T-cell (primary cell): ENCODE results near the gene SRP9. TPM values are rescaled to one million over a fixed set of nuclear protein-coding genes. Genes with fewer than 3 reads are reported as not detected.

Experiments
- ATAC-seq, 4 experiments: fragments of 200-7000 bp in 3 of 4; fragments of 150-1000 bp in 1 of 4; cut with Tn5 transposase; replicated peaks in 1 of 4; 1 replicate in 3 of 4; 2 replicates in 1 of 4; pipeline ENCODE4 v1.10.0; 2021; ENCODE audit warnings: moderate library complexity in 3 of 4, mild to moderate bottlenecking in 2 of 4, moderate number of reproducible peaks in 1 of 4
- CTCF ChIA-PET, 2 donors: fragments of 300-600 bp; sonication (Branson Sonifier 250); formaldehyde crosslinking; loops; one replicate each; lab custom pipeline; 2022; ENCODE audit warnings: antibody characterized with exemption in 2 of 2; lab: Charles Lee
- POLR2A ChIA-PET, 2 donors: fragments of 300-600 bp; sonication (Branson Sonifier 250); formaldehyde crosslinking; loops; one replicate each; lab custom pipeline; 2022; ENCODE audit warnings: antibody characterized with exemption in 2 of 2; lab: Charles Lee
- DNase-seq, 35 experiments: peaks; one replicate each; pipeline versions ENCODE4 v3.0.0 to v3.0.0-alpha.2; 2013 to 2023
- H3K27ac ChIP-seq: one replicate; pipeline ENCODE4 v1.5.1; 2013; ENCODE audit warnings: low read length
- H3K27me3 ChIP-seq, 2 experiments: replicated peaks in 1 of 2; 1 replicate in 1 of 2; 2 replicates in 1 of 2; pipeline versions ENCODE4 v1.6.1 to v1.7.0; 2013; ENCODE audit warnings: low read length in 1 of 2, mixed read lengths in 1 of 2; ENCODE audit not compliant: control insufficient read depth in 2 of 2, insufficient read depth in 2 of 2; ENCODE audit errors: extremely low read depth in 1 of 2
- H3K36me3 ChIP-seq, 2 donors: 1 replicate in 1 of 2; 2 replicates in 1 of 2; pipeline versions ENCODE4 v1.6.1 to v1.7.0; 2013; ENCODE audit warnings: low read length in 1 of 2; ENCODE audit not compliant: control insufficient read depth in 2 of 2, insufficient read depth in 1 of 2; ENCODE audit errors: extremely low read depth in 1 of 2
- H3K4me1 ChIP-seq, 2 experiments: 1 replicate in 1 of 2; 2 replicates in 1 of 2; pipeline versions ENCODE4 v1.6.1 to v1.7.0; 2013; ENCODE audit warnings: low read length in 2 of 2, mixed read lengths in 1 of 2; ENCODE audit not compliant: insufficient read depth in 2 of 2, control insufficient read depth in 1 of 2; ENCODE audit errors: extremely low read depth in 1 of 2
- H3K4me3 ChIP-seq, 2 donors: 1 replicate in 1 of 2; 2 replicates in 1 of 2; pipeline versions ENCODE4 v1.5.1 to v1.7.0; 2013; ENCODE audit warnings: mild to moderate bottlenecking in 2 of 2, low read length in 1 of 2, moderate library complexity in 1 of 2; ENCODE audit not compliant: control insufficient read depth in 1 of 2; ENCODE audit errors: extremely low read depth in 1 of 2
- H3K9me3 ChIP-seq: 2 replicates; pipeline ENCODE4 v1.7.0; 2013
- H3K27ac Mint-ChIP-seq, 2 donors: one replicate each; pipeline ENCODE4 v1.8.0; 2020 to 2021; ENCODE audit warnings: mild to moderate bottlenecking in 2 of 2, mixed read lengths in 2 of 2
- H3K27me3 Mint-ChIP-seq, 2 donors: one replicate each; pipeline ENCODE4 v1.8.0; 2021 to 2022; ENCODE audit warnings: mixed read lengths in 2 of 2
- H3K36me3 Mint-ChIP-seq: one replicate; pipeline ENCODE4 v1.8.0; 2021; ENCODE audit warnings: mixed read lengths
- H3K4me1 Mint-ChIP-seq, 3 donors: one replicate each; pipeline ENCODE4 v1.8.0; 2020 to 2022; ENCODE audit warnings: mixed read lengths in 3 of 3, mild to moderate bottlenecking in 1 of 3
- H3K4me3 Mint-ChIP-seq, 3 donors: one replicate each; pipeline ENCODE4 v1.8.0; 2020 to 2022; ENCODE audit warnings: mild to moderate bottlenecking in 3 of 3, mixed read lengths in 3 of 3, moderate library complexity in 3 of 3
- H3K9me3 Mint-ChIP-seq, 3 donors: one replicate each; pipeline ENCODE4 v1.8.0; 2020 to 2022; ENCODE audit warnings: mixed read lengths in 3 of 3
- WGBS: methylation state at CpG from one replicate; pipeline ENCODE4 v1.1.5; 2013; ENCODE audit warnings: missing lambda C conversion rate; ENCODE audit not compliant: insufficient coverage; 5-methylcytosine and 5-hydroxymethylcytosine counted together
- total RNA-seq, 35 experiments: library from RNA in 6 of 35; stranded (reverse) in 6 of 35; fragments of 120-200 nt in 1 of 35; gene quantifications; one replicate each; pipeline versions ENCODE4 v1.2.1 to v1.2.4 and lab custom pipeline; 2013 to 2026

SRP9 gene
- total RNA-seq, 5 donors from 2014 or later (not counting 1 experiment from before 2014, with no cell fraction given) = 74.1 to 152 (median 137) TPM

GRCh38 chr1:225838793-225839192, 61.2 kb downstream of the SRP9 start:
- peaks cover 32 to 38% (median 34%) of the 10 kb centered on the region in 3 donors for H3K4me1 Mint-ChIP-seq
- no peaks in the 10 kb centered on the region for H3K27me3 Mint-ChIP-seq
- no peaks in the 10 kb centered on the region for H3K9me3 ChIP-seq
- ChIA-PET CTCF (no interaction called here), POLR2A (interaction anchor here in 1 of 2 donors (0.5 kb wide), 1 partner anchor 189 kb away, joined by 3 read pairs; no protein-coding TSS in a partner anchor)
- no peak overlapping the region for H3K4me3 Mint-ChIP-seq
- no peak overlapping the region for H3K27ac ChIP-seq
- H3K36me3 ChIP-seq = no peaks in the 10 kb centered on the region
- no peak overlapping the region for H3K4me3 ChIP-seq
- ATAC-seq = no peak
- H3K36me3 Mint-ChIP-seq = no peaks in the 10 kb centered on the region
- DNase-seq = no peak
- no peaks in the 10 kb centered on the region for H3K27me3 ChIP-seq
- H3K27ac Mint-ChIP-seq = no peak overlapping the region
- H3K9me3 Mint-ChIP-seq = no peaks in the 10 kb centered on the region
- H3K4me1 ChIP-seq = peaks cover 0 to 34% of the 10 kb centered on the region in 2 experiments
- WGBS = 96% methylated on average over 10 of the region's 14 CpGs

Other genes starting within 250 kb of the SRP9 start
- gene ENAH, start 124.7 kb upstream of the SRP9 start, total RNA-seq = 1 to 10 TPM in 2 of 5 donors, under 1 TPM in 1, not detected in 2; 0.56 to 1.1 (median 1.0) TPM
- gene EPHX1, start 32.3 kb downstream of the SRP9 start, total RNA-seq = 1 to 10 TPM in 4 of 5 donors, under 1 TPM in 1; 0.98 to 5.2 (median 3.7) TPM
- 100 to 1,000 TPM; 332 to 473 (median 390) TPM for gene TMEM63A, start 104.6 kb downstream of the SRP9 start, total RNA-seq
- under 1 TPM; 0.23 to 0.63 (median 0.35) TPM for gene LEFTY1, start 111.3 kb downstream of the SRP9 start, total RNA-seq
- gene PYCR2, start 146.4 kb downstream of the SRP9 start, total RNA-seq = 100 to 1,000 TPM in 3 of 5 donors, 10 to 100 TPM in 2; 54.4 to 138 (median 126) TPM
- gene LEFTY2, start 163.4 kb downstream of the SRP9 start, total RNA-seq = under 1 TPM in 1 of 5 donors, not detected in 4; 0.16 TPM
- 10 to 100 TPM; 19.6 to 36.1 (median 21.8) TPM for gene SDE2, start 221.5 kb downstream of the SRP9 start, total RNA-seq